Measurements from ENCODE around the gene EME1. TPM values are rescaled to one million over a fixed set of nuclear protein-coding genes. Genes with fewer than 3 reads are reported as not detected.

The EME1 gene
- total and polyA plus RNA-seq, 2 of the 4 experiments (the other 2 are of a cell fraction) = 9.1 to 9.4 TPM

DNA sequence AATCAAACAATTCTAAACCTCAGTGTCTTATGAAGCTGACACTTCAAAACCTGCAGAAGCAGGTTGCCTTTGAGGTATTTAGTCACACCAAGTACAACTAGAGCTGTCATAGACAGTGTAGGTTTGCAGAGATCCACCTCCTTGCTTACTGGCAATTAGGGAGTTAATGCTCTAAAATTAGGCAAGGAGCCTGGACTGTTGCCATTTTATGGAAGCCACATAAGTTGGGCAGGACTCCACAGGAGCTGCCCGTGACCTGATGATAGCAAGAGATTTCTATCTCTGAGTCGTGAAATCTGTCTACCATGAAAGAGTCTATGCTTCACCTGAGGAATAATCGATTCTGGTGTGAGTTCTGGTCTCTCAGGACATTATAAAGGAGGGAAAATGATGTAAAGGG is 8.9 kb downstream of the EME1 start:
- Histone ChIP-seq H3K27ac (ENCODE audit: insufficient read depth, low read length) (no peak overlapping the region), H3K27me3 (ENCODE audit: control insufficient read depth, insufficient read depth, low read length) (no peaks in the 10 kb centered on the region), H4K20me1 (ENCODE audit: insufficient read depth, low read length) (peaks cover 34% of the 10 kb centered on the region), H3K79me1 (ENCODE audit: low read depth in 1 of 2, low read length in 2 of 2) (peaks cover 19 to 41% of the 10 kb centered on the region in 2 experiments; a peak in 3 of 4 replicates), H3K14ac (replicated peaks; ENCODE audit: low read depth, low read length) (no peak overlapping the region), H2AK9ac (replicated peaks; ENCODE audit: low read depth, low read length, poor library complexity) (no peak overlapping the region), H3K56ac (ENCODE audit: extremely low read depth, insufficient read depth, low read length) (no peak overlapping the region), H3K23ac (ENCODE audit: low read depth, low read length) (no peak overlapping the region), H3K4me1 (ENCODE audit: control insufficient read depth, insufficient read depth, low read length) (no peaks in the 10 kb centered on the region), H3K4me2 (ENCODE audit: low read depth, low read length) (no peak overlapping the region), H2BK20ac (ENCODE audit: low read depth, low read length) (no peak overlapping the region), H3K4ac (ENCODE audit: low read depth, low read length) (no peak overlapping the region), H2BK5ac (ENCODE audit: low read depth, low read length, poor library complexity, severe bottlenecking) (no peak overlapping the region), H4K5ac (ENCODE audit: low read depth, low read length) (no peak overlapping the region), H3K4me3 (ENCODE audit: insufficient read depth, low read depth, low read length) (no peak overlapping the region), H2BK120ac (ENCODE audit: low read depth, low read length) (no peak overlapping the region), H3K9me1 (ENCODE audit: insufficient read depth, low read length) (no peaks in the 10 kb centered on the region), H4K8ac (ENCODE audit: low read depth in 2 of 2, low read length in 2 of 2) (no peak overlapping the region), H2AK5ac (ENCODE audit: low read depth, low read length) (no peak overlapping the region), H2BK15ac (ENCODE audit: low read depth, low read length) (no peak overlapping the region), H3K18ac (ENCODE audit: low read depth, low read length) (no peak overlapping the region), H3K9me3 (ENCODE audit: control insufficient read depth, insufficient read depth, low read length) (no peaks in the 10 kb centered on the region), H3K36me3 (ENCODE audit: control insufficient read depth, insufficient read depth, low read length) (peaks cover 60% of the 10 kb centered on the region), H4K91ac (ENCODE audit: insufficient read depth, low read depth, low read length) (no peak overlapping the region), H2AFZ (replicated peaks; ENCODE audit: low read length, poor library complexity) (no peak overlapping the region), H3K9ac (ENCODE audit: low read depth, low read length) (no peak overlapping the region)
- no peak for TF ChIP-seq CHD1 (IDR thresholded peaks at IDR 0.05; ENCODE audit: low read depth, low read length)
- TF ChIP-seq MAZ (IDR thresholded peaks at IDR 0.05; ENCODE audit: borderline replicate concordance, low read depth, low read length) = no peak
- no peak for TF ChIP-seq BHLHE40 (IDR thresholded peaks at IDR 0.05; ENCODE audit: low read depth, low read length)
- TF ChIP-seq, protein P1, sequence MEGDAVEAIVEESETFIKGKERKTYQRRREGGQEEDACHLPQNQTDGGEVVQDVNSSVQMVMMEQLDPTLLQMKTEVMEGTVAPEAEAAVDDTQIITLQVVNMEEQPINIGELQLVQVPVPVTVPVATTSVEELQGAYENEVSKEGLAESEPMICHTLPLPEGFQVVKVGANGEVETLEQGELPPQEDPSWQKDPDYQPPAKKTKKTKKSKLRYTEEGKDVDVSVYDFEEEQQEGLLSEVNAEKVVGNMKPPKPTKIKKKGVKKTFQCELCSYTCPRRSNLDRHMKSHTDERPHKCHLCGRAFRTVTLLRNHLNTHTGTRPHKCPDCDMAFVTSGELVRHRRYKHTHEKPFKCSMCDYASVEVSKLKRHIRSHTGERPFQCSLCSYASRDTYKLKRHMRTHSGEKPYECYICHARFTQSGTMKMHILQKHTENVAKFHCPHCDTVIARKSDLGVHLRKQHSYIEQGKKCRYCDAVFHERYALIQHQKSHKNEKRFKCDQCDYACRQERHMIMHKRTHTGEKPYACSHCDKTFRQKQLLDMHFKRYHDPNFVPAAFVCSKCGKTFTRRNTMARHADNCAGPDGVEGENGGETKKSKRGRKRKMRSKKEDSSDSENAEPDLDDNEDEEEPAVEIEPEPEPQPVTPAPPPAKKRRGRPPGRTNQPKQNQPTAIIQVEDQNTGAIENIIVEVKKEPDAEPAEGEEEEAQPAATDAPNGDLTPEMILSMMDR (conservative IDR thresholded peaks at IDR 0.05; ENCODE audit: low read depth, low read length) = no peak
- TF ChIP-seq, protein P2, sequence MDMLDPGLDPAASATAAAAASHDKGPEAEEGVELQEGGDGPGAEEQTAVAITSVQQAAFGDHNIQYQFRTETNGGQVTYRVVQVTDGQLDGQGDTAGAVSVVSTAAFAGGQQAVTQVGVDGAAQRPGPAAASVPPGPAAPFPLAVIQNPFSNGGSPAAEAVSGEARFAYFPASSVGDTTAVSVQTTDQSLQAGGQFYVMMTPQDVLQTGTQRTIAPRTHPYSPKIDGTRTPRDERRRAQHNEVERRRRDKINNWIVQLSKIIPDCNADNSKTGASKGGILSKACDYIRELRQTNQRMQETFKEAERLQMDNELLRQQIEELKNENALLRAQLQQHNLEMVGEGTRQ (IDR thresholded peaks at IDR 0.05; ENCODE audit: low read depth, low read length) = no peak
- no peak for TF ChIP-seq SMC3 (IDR thresholded peaks at IDR 0.05; ENCODE audit: low read depth, low read length)
- no peak for TF ChIP-seq RCOR1 (IDR thresholded peaks at IDR 0.05; ENCODE audit: insufficient replicate concordance, low read length)
- no peak for TF ChIP-seq MAFK (IDR thresholded peaks at IDR 0.05; ENCODE audit: low read depth, low read length)
- no peak for TF ChIP-seq RFX5 (IDR thresholded peaks at IDR 0.05; ENCODE audit: low read depth, low read length)
- no peak for TF ChIP-seq FOS (IDR thresholded peaks at IDR 0.05; ENCODE audit: low read depth, low read length)
- TF ChIP-seq RAD21 (IDR thresholded peaks at IDR 0.05; ENCODE audit: low read length) = no peak
- no peak for TF ChIP-seq MXI1 (IDR thresholded peaks at IDR 0.05; ENCODE audit: borderline replicate concordance, low read depth, low read length)
- intact Hi-C loops (cut with micrococcal nuclease) (no loop called here), dilution Hi-C loops (cut with HindIII; ENCODE audit: low sequenced_read_pairs, unreplicated experiment) (no loop called here), in situ Hi-C loops (cut with MboI; ENCODE audit: low sequenced_read_pairs) (no loop called here)
- POLR2A ChIA-PET (ENCODE audit: unreplicated experiment) = interaction anchor here (1.2 kb wide), 1 partner anchor 14 kb away, joined by 3 read pairs; no protein-coding TSS in a partner anchor
- TSS peak; percentile 89 for BruUV-seq (replicated peaks)
- no peak for ATAC-seq (ENCODE audit: low read depth)
- no peak for DNase-seq
- WGBS, 2 experiments (ENCODE audit: extremely low coverage in 2 of 2, insufficient read length in 1 of 2) = no CpG with 5 or more reads among the region's 3 CpGs
- CTCF ChIA-PET = no interaction called here
